GM12875 (cell line): ENCODE results near the gene SPINT1.
A peak's percentile ranks its signal among the peaks of the same experiment; 100 is the strongest.

Experiments
- H3K4me3 ChIP-seq: one replicate; pipeline ENCODE4 v1.5.1; 2011; ENCODE audit warnings: low read depth, low read length, control low read depth
- CTCF ChIP-seq: IDR thresholded peaks from 2 replicates; pipeline ENCODE4 v1.5.1; 2011; ENCODE audit warnings: low read depth, mild to moderate bottlenecking, control low read depth, inconsistent platforms, low read length, moderate library complexity, borderline replicate concordance; ENCODE audit not compliant: insufficient read depth

The SPINT1 gene

GRCh38 chr15:40830884-40831283 lies 13.0 kb upstream of the SPINT1 start:
- no peak overlapping the region for H3K4me3 ChIP-seq
- TF ChIP-seq CTCF = no peak

GRCh38 chr15:40831861-40832260 lies 12.0 kb upstream of the SPINT1 start:
- no peak for TF ChIP-seq CTCF
- H3K4me3 ChIP-seq = no peak overlapping the region

- TF ChIP-seq CTCF = no peak
- H3K4me3 ChIP-seq = no peak overlapping the region
Observed at GRCh38 chr15:40832903-40833302, 10.9 kb upstream of the SPINT1 start.

GRCh38 chr15:40836020-40836419 lies 7.8 kb upstream of the SPINT1 start:
- TF ChIP-seq CTCF = no peak
- no peak overlapping the region for H3K4me3 ChIP-seq

- H3K4me3 ChIP-seq = no peak overlapping the region
- no peak for TF ChIP-seq CTCF
Observed at GRCh38 chr15:40838756-40839155, 5.1 kb upstream of the SPINT1 start.

- TF ChIP-seq CTCF = no peak
Observed at GRCh38 chr15:40841741-40842140, 2.1 kb upstream of the SPINT1 start.

GRCh38 chr15:40843261-40843884 lies 475 bp upstream of the SPINT1 start:
- H3K4me3 ChIP-seq = peak overlapping the region; percentile 11
- TF ChIP-seq CTCF = no peak

More at GRCh38 chr15:40841741-40842140, 2.1 kb upstream of the SPINT1 start:
- no peak overlapping the region for H3K4me3 ChIP-seq
